ENCODE results near the gene ACIN1. TPM values are rescaled to one million over a fixed set of nuclear protein-coding genes. Genes with fewer than 3 reads are reported as not detected.

ACIN1 gene
- total RNA-seq, 1 experiment from 2014 or later = 164 TPM

GRCh38 chr14:23009483-23009938 is 85.4 kb downstream of the ACIN1 start:
- H3K36me3 ChIP-seq = no peaks in the 10 kb centered on the region

GRCh38 chr14:23008831-23009230 is 86.1 kb downstream of the ACIN1 start:
- H3K27ac ChIP-seq = no peak overlapping the region

More at GRCh38 chr14:23009483-23009938, 85.4 kb downstream of the ACIN1 start:
- H3K27ac ChIP-seq = peak overlapping the region; percentile 57
- H3K4me3 ChIP-seq = peak overlapping the region; percentile 72
- DNase-seq = no peak
- H3K4me1 ChIP-seq = peaks cover 12% of the 10 kb centered on the region; the same call in 1 of the 2 replicates
- H3K9me3 ChIP-seq (replicated peaks) = no peaks in the 10 kb centered on the region
- H3K27me3 ChIP-seq = no peaks in the 10 kb centered on the region

More at GRCh38 chr14:23008831-23009230, 86.1 kb downstream of the ACIN1 start:
- Histone ChIP-seq H3K27me3 (no peaks in the 10 kb centered on the region), H3K4me1 (peaks cover 12% of the 10 kb centered on the region; the same call in 1 of the 2 replicates), H3K9me3 (replicated peaks) (no peaks in the 10 kb centered on the region), H3K4me3 (peak overlapping the region; percentile 72; the same call in 1 of the 2 replicates), H3K36me3 (no peaks in the 10 kb centered on the region)
- DNase-seq = no peak

Other genes with a start within 250 kb of the ACIN1 start
- gene LRP10, start 223.4 kb downstream of the ACIN1 start, total RNA-seq (2014; rRNA removed; shearing (Covaris generic)) = 12.2 and 12.5 TPM in 2 replicates
- gene REM2, start 211.9 kb downstream of the ACIN1 start, total RNA-seq (2014; rRNA removed; shearing (Covaris generic)) = not detected in 2 replicates
- gene RBM23, start 176.0 kb downstream of the ACIN1 start, total RNA-seq (2014; rRNA removed; shearing (Covaris generic)) = 83.8 and 92.9 TPM in 2 replicates
- 104 and 113 TPM in 2 replicates for gene PRMT5, start 165.8 kb downstream of the ACIN1 start, total RNA-seq (2014; rRNA removed; shearing (Covaris generic))
- gene HAUS4, start 138.0 kb downstream of the ACIN1 start, total RNA-seq (2014; rRNA removed; shearing (Covaris generic)) = 42.9 and 44.5 TPM in 2 replicates
- 41.1 and 47.3 TPM in 2 replicates for gene AJUBA, start 112.6 kb downstream of the ACIN1 start, total RNA-seq (2014; rRNA removed; shearing (Covaris generic))
- gene C14orf93, start 85.0 kb downstream of the ACIN1 start, total RNA-seq (2014; rRNA removed; shearing (Covaris generic)) = 11.9 and 13.5 TPM in 2 replicates
- gene PSMB5, start 60.2 kb downstream of the ACIN1 start, total RNA-seq (2014; rRNA removed; shearing (Covaris generic)) = 224 and 242 TPM in 2 replicates
- gene PSMB11, start 52.9 kb downstream of the ACIN1 start, total RNA-seq (2014; rRNA removed; shearing (Covaris generic)) = not detected in 2 replicates
- 8.3 and 9.6 TPM in 2 replicates for gene CDH24, start 37.6 kb downstream of the ACIN1 start, total RNA-seq (2014; rRNA removed; shearing (Covaris generic))
- gene C14orf119, start 369 bp upstream of the ACIN1 start, total RNA-seq (2014; rRNA removed; shearing (Covaris generic)) = 43.6 and 46.0 TPM in 2 replicates
- gene CIROP, start 9.9 kb upstream of the ACIN1 start, total RNA-seq (2014; rRNA removed; shearing (Covaris generic)) = not detected in 2 replicates
- gene CEBPE, start 24.1 kb upstream of the ACIN1 start, total RNA-seq (2014; rRNA removed; shearing (Covaris generic)) = not detected in 2 replicates
- gene SLC7A8, start 88.5 kb upstream of the ACIN1 start, total RNA-seq (2014; rRNA removed; shearing (Covaris generic)) = 0.04 TPM in 1 of 2 replicates, not detected in the other
- not detected in 2 replicates for gene RNF212B, start 142.8 kb upstream of the ACIN1 start, total RNA-seq (2014; rRNA removed; shearing (Covaris generic))
- 10.4 and 11.2 TPM in 2 replicates for gene HOMEZ, start 191.0 kb upstream of the ACIN1 start, total RNA-seq (2014; rRNA removed; shearing (Covaris generic))
- gene PPP1R3E, start 207.7 kb upstream of the ACIN1 start, total RNA-seq (2014; rRNA removed; shearing (Covaris generic)) = 6.6 and 9.7 TPM in 2 replicates
- gene BCL2L2, start 211.7 kb upstream of the ACIN1 start, total RNA-seq (2014; rRNA removed; shearing (Covaris generic)) = 19.0 and 22.3 TPM in 2 replicates
- gene PABPN1, start 226.3 kb upstream of the ACIN1 start, total RNA-seq (2014; rRNA removed; shearing (Covaris generic)) = 129 and 141 TPM in 2 replicates

Data from SJCRH30 (cell line).